SH-SY5Y (cell line): ENCODE data around the gene MANEA.

ENCODE experiments used
- GATA2 ChIP-seq: IDR thresholded peaks from 2 replicates; pipeline ENCODE4 v1.6.1; 2011; ENCODE audit warnings: mild to moderate bottlenecking, low read depth, low read length
- GATA3 ChIP-seq: IDR thresholded peaks from 2 replicates; pipeline ENCODE4 v1.6.1; 2011; ENCODE audit warnings: low read depth, mild to moderate bottlenecking, low read length, moderate library complexity

GRCh38 chr6:95649451-95649850, 72.1 kb downstream of the MANEA start:
- TF ChIP-seq GATA2: no peak
- TF ChIP-seq GATA3: no peak
